Peyer's patch (tissue), 4 donors: ENCODE data around the gene ACTR10. TPM values are rescaled to one million over a fixed set of nuclear protein-coding genes. Genes with fewer than 3 reads are reported as not detected.
"Not testable (repeated sequence)": the region's sequence is repeated elsewhere in the genome, so short reads cannot be mapped to it uniquely, and the experiment has no call there.

Source experiments
- DNase-seq, 3 donors: peaks; one replicate each; pipeline ENCODE4 v3.0.0-alpha.2; 2017 to 2019
- H3K27ac ChIP-seq, 4 donors: fragments of 200-600 bp; sonication (generic); one replicate each; pipeline ENCODE4 v1.5.1; 2016 to 2019
- H3K27me3 ChIP-seq, 2 donors: fragments of 200-600 bp; sonication (generic); one replicate each; pipeline ENCODE4 v1.5.1; 2019
- H3K36me3 ChIP-seq, 3 donors: fragments of 200-600 bp; sonication (generic); one replicate each; pipeline ENCODE4 v1.5.1; 2016 to 2019
- H3K4me1 ChIP-seq, 4 donors: fragments of 200-600 bp; sonication (generic); one replicate each; pipeline ENCODE4 v1.5.1; 2016 to 2019
- H3K4me3 ChIP-seq, 4 donors: fragments of 200-600 bp; sonication (generic); 1 replicate in 3 of 4; 2 replicates in 1 of 4; pipeline ENCODE4 v1.5.1; 2016 to 2019; ENCODE audit warnings: mild to moderate bottlenecking in 1 of 4
- H3K9me3 ChIP-seq, 4 donors: fragments of 200-600 bp; sonication (generic); one replicate each; pipeline ENCODE4 v1.5.1; 2016 to 2019; ENCODE audit warnings: mild to moderate bottlenecking in 1 of 4
- POLR2A ChIP-seq, 2 donors: fragments of 450-650 bp; IDR thresholded peaks; one replicate each; pipeline ENCODE4 v1.5.1; 2017; ENCODE audit warnings: antibody characterized with exemption in 2 of 2, mild to moderate bottlenecking in 2 of 2, moderate library complexity in 2 of 2
- total RNA-seq, 4 donors: library from RNA; depleted of rRNA; stranded (reverse); fragments of >200 nt; gene quantifications; one replicate each; pipeline ENCODE4 v1.1.0, GENCODE V29; 2016
- TF ChIP-seq, protein P1 (sequence below), 6 experiments: fragments of 450-650 bp in 4 of 6; fragments of 200-600 bp in 2 of 6; sonication (generic) in 1 of 6; IDR thresholded peaks; one replicate each; pipeline ENCODE4 v1.5.1; 2017 to 2019; ENCODE audit warnings: antibody characterized with exemption in 6 of 6, mild to moderate bottlenecking in 3 of 6, moderate library complexity in 1 of 6

ACTR10 gene
- total RNA-seq, 4 donors from 2014 or later = 37.1 to 70.6 (median 44.9) TPM

DNA sequence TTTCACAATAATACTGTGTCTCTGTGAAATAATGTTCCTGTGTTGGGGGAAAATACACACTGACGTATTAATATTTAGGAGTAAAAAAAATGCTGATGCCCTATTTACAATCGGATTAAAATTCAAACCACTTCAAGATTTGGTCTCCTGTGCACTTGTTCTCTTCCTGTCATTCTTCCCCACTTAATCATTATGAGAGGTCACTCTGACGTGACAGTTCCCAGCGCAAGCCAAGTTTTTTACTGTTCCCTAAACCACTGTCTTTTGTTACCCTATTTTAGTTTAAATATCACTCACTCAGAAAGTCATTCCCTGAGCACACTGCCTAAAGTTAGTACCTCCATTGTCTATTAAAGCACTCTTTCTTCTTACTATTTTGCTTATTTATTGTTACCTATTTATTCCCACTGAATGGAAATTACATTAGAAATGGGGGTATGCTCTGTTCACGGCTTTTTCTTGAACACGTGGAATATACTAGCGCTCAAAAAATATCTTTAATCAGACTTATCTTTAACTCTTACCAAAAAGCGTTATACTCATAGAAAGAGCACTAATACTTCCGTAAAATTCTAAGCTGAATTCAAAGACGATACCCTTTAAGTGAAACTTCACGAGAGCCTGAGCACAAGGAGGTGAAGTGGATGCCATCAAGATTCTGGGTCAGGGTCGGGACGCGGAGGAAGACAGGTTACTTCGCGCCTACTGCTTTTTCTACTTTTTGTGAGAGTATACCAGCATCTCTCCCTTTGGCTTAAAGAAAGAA lies 44.0 kb downstream of the ACTR10 start:
- Histone ChIP-seq H3K9me3 (no peaks in the 10 kb centered on the region), H3K27ac (peak overlapping the region; percentile 92 to 99 (median 94)), H3K4me3 (peak overlapping the region; percentile 71 to 85 (median 79)), H3K36me3 (peaks cover 0 to 11% (median 0%) of the 10 kb centered on the region in 3 donors), H3K27me3 (no peaks in the 10 kb centered on the region), H3K4me1 (peaks cover 0 to 26% (median 8%) of the 10 kb centered on the region in 4 donors)
- no peak for TF ChIP-seq POLR2A (IDR thresholded peaks at IDR 0.05)
- TF ChIP-seq, protein P1, sequence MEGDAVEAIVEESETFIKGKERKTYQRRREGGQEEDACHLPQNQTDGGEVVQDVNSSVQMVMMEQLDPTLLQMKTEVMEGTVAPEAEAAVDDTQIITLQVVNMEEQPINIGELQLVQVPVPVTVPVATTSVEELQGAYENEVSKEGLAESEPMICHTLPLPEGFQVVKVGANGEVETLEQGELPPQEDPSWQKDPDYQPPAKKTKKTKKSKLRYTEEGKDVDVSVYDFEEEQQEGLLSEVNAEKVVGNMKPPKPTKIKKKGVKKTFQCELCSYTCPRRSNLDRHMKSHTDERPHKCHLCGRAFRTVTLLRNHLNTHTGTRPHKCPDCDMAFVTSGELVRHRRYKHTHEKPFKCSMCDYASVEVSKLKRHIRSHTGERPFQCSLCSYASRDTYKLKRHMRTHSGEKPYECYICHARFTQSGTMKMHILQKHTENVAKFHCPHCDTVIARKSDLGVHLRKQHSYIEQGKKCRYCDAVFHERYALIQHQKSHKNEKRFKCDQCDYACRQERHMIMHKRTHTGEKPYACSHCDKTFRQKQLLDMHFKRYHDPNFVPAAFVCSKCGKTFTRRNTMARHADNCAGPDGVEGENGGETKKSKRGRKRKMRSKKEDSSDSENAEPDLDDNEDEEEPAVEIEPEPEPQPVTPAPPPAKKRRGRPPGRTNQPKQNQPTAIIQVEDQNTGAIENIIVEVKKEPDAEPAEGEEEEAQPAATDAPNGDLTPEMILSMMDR (IDR thresholded peaks at IDR 0.05) = no peak
- no peak for DNase-seq

DNA sequence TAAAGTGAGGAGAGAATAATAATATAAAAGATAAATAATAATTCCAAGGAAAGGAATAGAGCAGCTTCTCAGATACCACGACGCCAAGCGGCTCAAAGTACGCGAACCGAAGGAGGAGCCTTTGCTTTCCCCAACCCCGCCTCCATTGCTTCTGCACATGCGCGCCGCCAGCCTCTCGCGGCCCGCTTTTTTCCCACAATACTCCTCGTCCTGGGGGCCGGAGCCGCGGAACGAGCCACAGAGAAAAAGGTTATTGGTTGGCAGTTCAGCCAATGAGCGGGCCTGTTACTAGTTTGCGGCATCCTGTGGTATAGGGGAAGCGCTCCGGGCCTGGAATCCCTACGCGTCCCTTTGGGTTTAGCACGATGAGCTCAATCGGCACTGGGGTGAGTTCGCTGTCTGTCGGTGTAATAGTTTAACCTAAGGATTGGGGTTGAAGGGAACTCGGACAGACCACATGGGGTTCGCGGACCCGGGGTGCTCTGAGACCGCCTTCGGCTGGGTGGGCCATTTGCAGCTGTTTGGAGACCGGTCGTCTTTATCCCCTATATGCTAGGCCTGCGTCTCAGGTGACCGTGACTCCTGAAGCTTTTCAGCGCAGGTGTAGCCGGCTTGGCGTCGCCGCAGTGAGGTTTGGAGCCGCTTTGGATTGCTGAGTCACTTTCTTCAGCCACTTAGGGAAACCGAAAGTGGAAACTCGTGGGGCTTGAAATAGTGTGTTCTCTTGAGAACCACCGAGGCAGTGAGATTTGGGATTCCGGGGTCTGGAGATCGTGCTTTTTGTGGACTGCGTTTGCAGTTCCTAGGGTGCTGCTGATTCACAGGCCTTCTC lies 44.8 kb downstream of the ACTR10 start, which contains the start of gene PSMA3:
PSMA3 (plus strand) TSS at position 288 of the 832 bp plus-strand sequence; CDS start at position 366, 78 bp downstream.
- Histone ChIP-seq H3K27ac (peak within 1 kb of the TSS; percentile 92 to 99 (median 94)), H3K36me3 (peaks cover 0 to 19% (median 0%) of the 10 kb centered on the region in 3 donors), H3K4me1 (peaks cover 0 to 26% (median 8%) of the 10 kb centered on the region in 4 donors), H3K9me3 (no peaks in the 10 kb centered on the region), H3K27me3 (no peaks in the 10 kb centered on the region), H3K4me3 (peak within 1 kb of the TSS; percentile 71 to 85 (median 79))
- TF ChIP-seq, protein P1 (IDR thresholded peaks at IDR 0.05) = no peak
- TF ChIP-seq POLR2A (IDR thresholded peaks at IDR 0.05) = peak; percentile 70 to 82
- peak; percentile 96 to 99 (median 97) for DNase-seq

DNA sequence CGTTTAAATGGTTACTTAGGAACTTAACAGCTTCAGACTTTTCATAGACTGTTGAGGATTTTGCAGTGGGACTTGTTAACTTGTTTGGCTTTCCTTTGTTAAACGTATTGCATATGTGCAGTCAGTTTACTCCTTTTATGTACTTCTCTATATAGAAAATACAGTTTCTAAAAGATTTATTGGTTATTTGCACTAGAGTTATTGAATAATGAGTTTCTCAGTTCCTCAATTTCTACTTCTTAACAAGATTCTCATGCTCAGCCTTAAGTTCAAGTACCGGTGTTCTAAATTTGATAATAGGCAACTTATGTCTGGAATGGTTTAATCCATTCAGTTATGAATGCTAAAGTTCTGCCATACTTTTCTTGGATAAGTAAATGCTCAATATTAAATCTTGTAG lies 45.6 kb downstream of the ACTR10 start:
- H3K4me3 ChIP-seq = peak overlapping the region; percentile 71 to 85 (median 79)
- H3K27ac ChIP-seq = peak overlapping the region; percentile 92 to 99 (median 94)
- peaks cover 0 to 26% (median 8%) of the 10 kb centered on the region in 4 donors for H3K4me1 ChIP-seq
- TF ChIP-seq, protein P1 (IDR thresholded peaks at IDR 0.05) = no peak
- peaks cover 0 to 25% (median 0%) of the 10 kb centered on the region in 3 donors for H3K36me3 ChIP-seq
- DNase-seq = no peak
- H3K9me3 ChIP-seq = no peaks in the 10 kb centered on the region
- H3K27me3 ChIP-seq = no peaks in the 10 kb centered on the region

DNA sequence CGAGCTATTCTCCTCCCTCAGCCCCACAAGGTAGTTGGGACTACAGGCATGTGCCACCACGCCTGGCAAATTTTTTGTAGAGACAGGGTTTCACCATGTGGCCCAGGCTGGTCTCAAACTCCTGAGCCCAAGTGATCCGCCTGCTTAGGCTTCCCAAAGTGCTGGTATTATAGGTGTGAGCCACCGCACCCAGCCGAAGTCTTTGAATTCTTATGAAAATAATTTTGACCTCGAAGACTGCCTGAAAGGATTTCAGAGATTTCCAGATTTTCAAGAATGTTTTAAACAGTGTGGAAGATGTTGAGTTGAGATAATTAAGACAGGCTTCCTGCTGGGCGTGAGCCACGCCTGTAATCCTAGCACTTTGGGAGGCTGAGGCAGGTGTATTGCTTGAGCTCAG lies 49.7 kb downstream of the ACTR10 start:
- Histone ChIP-seq H3K36me3 (peaks cover 0 to 57% (median 0%) of the 10 kb centered on the region in 3 donors), H3K9me3 (no peaks in the 10 kb centered on the region), H3K4me1 (peaks cover 0 to 19% (median 8%) of the 10 kb centered on the region in 4 donors), H3K27me3 (no peaks in the 10 kb centered on the region), H3K27ac (no peak overlapping the region), H3K4me3 (no peak overlapping the region)
- no peak for TF ChIP-seq POLR2A (IDR thresholded peaks at IDR 0.05)
- DNase-seq = no peak

DNA sequence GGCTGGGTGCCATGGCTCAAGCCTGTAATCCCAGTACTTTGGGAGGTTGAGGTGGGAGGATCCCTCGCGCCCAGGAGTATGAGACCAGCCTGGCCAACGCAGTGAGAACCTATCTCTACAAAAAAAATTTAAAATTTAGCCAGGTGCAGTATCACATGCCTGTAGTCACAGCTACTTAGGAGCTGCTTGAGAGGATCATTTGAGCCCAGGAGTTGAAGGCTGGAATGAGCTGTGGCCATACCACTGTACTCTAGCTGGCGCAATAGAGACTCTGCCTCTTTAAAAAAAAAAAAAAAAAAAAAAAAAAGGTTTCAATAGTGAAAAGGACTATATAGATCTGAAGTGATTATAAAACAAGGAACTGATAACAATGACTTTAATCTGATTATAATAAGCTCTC lies 58.2 kb downstream of the ACTR10 start:
- DNase-seq = no peak
- H3K27ac ChIP-seq = no peak overlapping the region
- no peak for TF ChIP-seq POLR2A (IDR thresholded peaks at IDR 0.05)
- TF ChIP-seq, protein P1 (IDR thresholded peaks at IDR 0.05) = no peak
- no peaks in the 10 kb centered on the region for H3K9me3 ChIP-seq
- no peak overlapping the region for H3K4me3 ChIP-seq
- peaks cover 0 to 85% (median 0%) of the 10 kb centered on the region in 3 donors for H3K36me3 ChIP-seq
- H3K27me3 ChIP-seq = no peaks in the 10 kb centered on the region
- no peaks in the 10 kb centered on the region for H3K4me1 ChIP-seq

DNA sequence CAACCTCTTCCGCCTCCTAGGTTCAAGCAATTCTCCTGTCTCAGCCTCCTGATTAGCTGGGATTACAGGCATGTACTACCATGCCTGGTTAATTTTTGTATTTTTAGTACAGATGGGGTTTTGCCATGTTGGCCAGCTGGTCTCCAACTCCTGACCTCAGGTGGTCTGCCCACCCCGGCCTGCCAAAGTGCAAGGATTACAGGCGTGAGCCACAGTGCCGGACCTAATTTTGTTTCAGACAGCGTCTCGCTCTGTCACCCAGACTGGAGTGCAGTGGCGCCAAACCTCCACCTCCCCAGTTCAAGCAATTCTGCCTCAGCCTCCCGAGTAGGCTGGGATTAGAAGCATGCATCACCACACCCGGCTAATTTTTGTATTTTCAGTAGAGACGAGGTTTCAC lies 62.1 kb downstream of the ACTR10 start:
- H3K36me3 ChIP-seq = peaks cover 0 to 96% (median 0%) of the 10 kb centered on the region in 3 donors
- not testable (repeated sequence) for H3K4me1 ChIP-seq, H3K9me3 ChIP-seq, DNase-seq, H3K27ac ChIP-seq, H3K27me3 ChIP-seq, H3K4me3 ChIP-seq
